Lower lobe of right lung (tissue), 2 donors: Measurements from ENCODE around the gene STXBP1. TPM values are rescaled to one million over a fixed set of nuclear protein-coding genes. Genes with fewer than 3 reads are reported as not detected.

Source experiments
- ATAC-seq, 2 donors: fragments of 200-7000 bp; cut with Tn5 transposase; one replicate each; pipeline ENCODE4 v1.9.1; 2020 to 2022; ENCODE audit warnings: mild to moderate bottlenecking in 2 of 2, moderate library complexity in 2 of 2
- DNase-seq: peaks from one replicate; pipeline ENCODE4 v3.0.0-alpha.2; 2020
- H3K27ac ChIP-seq: fragments of 200-600 bp; one replicate; pipeline ENCODE4 v1.8.0; 2022
- H3K27me3 ChIP-seq: fragments of 200-600 bp; one replicate; pipeline ENCODE4 v1.8.0; 2022; ENCODE audit warnings: low read depth
- H3K36me3 ChIP-seq: fragments of 200-600 bp; one replicate; pipeline ENCODE4 v1.8.0; 2022; ENCODE audit warnings: mild to moderate bottlenecking
- H3K4me1 ChIP-seq: fragments of 200-600 bp; one replicate; pipeline ENCODE4 v1.8.0; 2022
- H3K4me3 ChIP-seq: fragments of 200-600 bp; one replicate; pipeline ENCODE4 v1.8.0; 2022; ENCODE audit warnings: mild to moderate bottlenecking
- H3K9me3 ChIP-seq: fragments of 200-600 bp; one replicate; pipeline ENCODE4 v1.8.0; 2022
- CTCF ChIP-seq: fragments of 200-600 bp; IDR thresholded peaks from one replicate; pipeline ENCODE4 v1.8.0; 2022; ENCODE audit warnings: antibody characterized with exemption, mild to moderate bottlenecking
- intact Hi-C: fragments of 100-400 bp; cut with DNase I; formaldehyde crosslinking; loops from one replicate; pipeline ENCODE4 v1.11.0; 2022
- total RNA-seq: library from RNA; stranded (reverse); fragmentation: NEBNext Ultra II Directional; extraction: Animal tissue kit (Norgen Biotek cat#: 25700); gene quantifications from one replicate; pipeline ENCODE4 v1.2.1, GENCODE V29; 2021
- donor health status: DM: no; HTN: yes; CAD: no; lungs with severe emphysema.

STXBP1 gene
- total RNA-seq, 1 donor from 2014 or later, result 88.6 TPM

DNA sequence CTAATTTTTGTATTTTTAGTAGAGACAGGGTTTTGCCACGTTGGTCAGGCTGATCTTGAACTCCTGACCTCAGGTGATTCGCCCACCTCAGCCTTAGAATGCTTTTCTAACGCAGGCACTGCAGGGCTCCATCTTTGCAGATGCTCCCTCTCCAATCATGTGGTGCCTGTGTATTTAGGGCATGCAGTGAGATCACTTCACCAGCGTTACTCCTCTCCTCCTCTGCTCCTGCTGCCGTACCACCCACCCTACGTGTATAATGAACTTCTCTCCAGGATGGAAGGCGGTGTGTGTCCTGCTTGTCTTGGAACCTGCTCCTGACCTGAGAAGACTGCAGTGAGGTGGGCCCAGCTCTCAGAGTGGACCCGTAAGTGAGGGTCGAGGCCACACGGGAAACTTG is 81.1 kb downstream of the STXBP1 start:
- DNase-seq (no peak), ATAC-seq (no peak)
- H3K36me3 ChIP-seq, result peaks cover 59% of the 10 kb centered on the region
- intact Hi-C loops, result no loop called here
- H3K9me3 ChIP-seq, result no peaks in the 10 kb centered on the region
- H3K4me3 ChIP-seq, result no peak overlapping the region
- H3K27ac ChIP-seq, result no peak overlapping the region
- H3K4me1 ChIP-seq, result no peaks in the 10 kb centered on the region
- H3K27me3 ChIP-seq, result no peaks in the 10 kb centered on the region
- TF ChIP-seq CTCF, result no peak

- no peak for TF ChIP-seq CTCF
- intact Hi-C loops, result no loop called here
- no peaks in the 10 kb centered on the region for H3K4me1 ChIP-seq
- ATAC-seq (no peak), DNase-seq (no peak)
- no peak overlapping the region for H3K27ac ChIP-seq
- no peaks in the 10 kb centered on the region for H3K9me3 ChIP-seq
- H3K4me3 ChIP-seq, result no peak overlapping the region
- peaks cover 53% of the 10 kb centered on the region for H3K36me3 ChIP-seq
- H3K27me3 ChIP-seq, result no peaks in the 10 kb centered on the region
Observed at GRCh38 chr9:127693697-127694096, 81.6 kb downstream of the STXBP1 start.

DNA sequence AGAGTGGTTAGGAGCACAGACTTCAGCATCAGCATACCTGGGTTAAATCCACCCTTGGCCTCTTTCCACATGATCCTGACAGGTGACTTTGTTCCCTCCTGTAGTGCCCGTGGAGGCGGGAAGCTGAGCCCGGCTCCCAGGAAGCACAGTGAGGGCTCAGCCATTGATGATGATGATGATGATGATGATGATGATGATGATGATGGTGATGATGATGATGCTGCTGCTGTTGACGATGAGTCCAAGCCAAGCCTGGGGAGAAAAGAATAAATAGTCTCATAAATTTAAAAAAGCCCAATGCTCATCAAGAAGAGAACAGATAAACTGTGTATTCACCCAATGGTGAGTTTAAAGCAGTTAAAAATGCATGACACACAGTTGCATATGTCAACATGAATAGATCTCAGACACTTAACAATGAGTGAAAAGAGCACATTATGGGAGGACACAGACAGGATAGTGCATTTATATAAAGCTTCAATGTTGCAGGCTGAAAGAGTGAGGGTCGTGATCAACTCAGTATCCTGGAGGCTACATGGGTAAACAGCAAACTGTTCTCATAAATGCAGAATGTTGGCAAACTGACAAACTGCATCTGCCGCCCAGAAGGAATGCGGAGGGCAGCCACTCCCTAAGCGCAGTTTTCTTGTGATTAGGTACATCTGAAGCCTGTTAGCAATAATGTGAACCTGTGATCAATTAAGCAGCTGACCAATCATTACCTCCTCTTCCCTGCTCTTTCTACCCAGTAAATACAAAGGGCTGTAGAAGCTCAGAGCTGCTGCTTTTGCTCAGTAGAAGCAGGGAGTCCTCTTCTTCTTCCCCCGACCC is 83.0 kb downstream of the STXBP1 start:
- TF ChIP-seq CTCF, result no peak
- H3K9me3 ChIP-seq, result no peaks in the 10 kb centered on the region
- DNase-seq, result no peak
- no peak overlapping the region for H3K4me3 ChIP-seq
- ATAC-seq, result no peak
- no peaks in the 10 kb centered on the region for H3K4me1 ChIP-seq
- no peaks in the 10 kb centered on the region for H3K27me3 ChIP-seq
- intact Hi-C loops, result no loop called here
- no peak overlapping the region for H3K27ac ChIP-seq
- H3K36me3 ChIP-seq, result peaks cover 40% of the 10 kb centered on the region

DNA sequence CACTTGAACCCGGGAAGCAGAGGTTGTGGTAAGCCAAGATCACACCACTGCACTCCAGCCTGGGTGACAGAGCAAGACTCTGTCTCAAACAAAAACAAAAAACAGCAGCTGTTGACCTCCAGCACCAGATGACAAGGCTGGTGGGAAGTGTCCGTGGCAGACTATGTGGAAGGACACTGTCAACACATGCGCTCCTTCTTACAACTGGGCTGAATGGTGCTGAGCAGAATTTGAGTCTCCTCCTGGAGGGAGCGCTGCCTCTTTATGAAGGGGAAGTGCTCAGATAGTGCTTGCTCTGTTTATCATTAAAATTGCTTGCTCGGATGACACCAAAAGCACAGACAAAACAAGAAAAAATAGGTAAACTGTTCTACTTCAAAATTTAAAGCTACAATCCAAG is 85.5 kb downstream of the STXBP1 start:
- no peak for TF ChIP-seq CTCF
- ATAC-seq (no peak), DNase-seq (no peak)
- Histone ChIP-seq H3K27me3 (no peaks in the 10 kb centered on the region), H3K9me3 (no peaks in the 10 kb centered on the region), H3K4me1 (no peaks in the 10 kb centered on the region), H3K4me3 (no peak overlapping the region), H3K36me3 (peaks cover 16% of the 10 kb centered on the region), H3K27ac (no peak overlapping the region)
- intact Hi-C loops, result no loop called here

DNA sequence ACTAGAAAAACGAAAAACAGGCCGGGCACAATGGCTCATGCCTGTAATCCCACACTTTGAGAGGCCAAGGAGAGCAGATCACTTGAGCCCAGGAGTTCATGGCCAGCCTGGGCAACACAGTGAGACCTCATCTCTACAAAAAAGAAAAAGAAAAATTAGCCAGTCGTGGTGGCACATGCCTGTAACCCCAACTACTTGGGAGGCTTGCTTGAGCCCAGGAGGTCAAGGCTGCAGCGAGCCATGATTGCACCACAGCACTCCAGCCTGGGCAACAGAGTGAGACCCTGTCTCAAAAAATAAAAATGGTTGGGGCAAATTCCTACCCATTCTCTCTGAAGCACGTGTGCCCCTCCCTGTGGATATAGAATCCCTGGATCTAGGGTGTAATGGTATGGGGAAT is 86.3 kb downstream of the STXBP1 start:
- TF ChIP-seq CTCF, result no peak
- intact Hi-C loops, result no loop called here
- DNase-seq, result no peak
- Histone ChIP-seq H3K36me3 (peaks cover 10% of the 10 kb centered on the region), H3K9me3 (no peaks in the 10 kb centered on the region), H3K27ac (no peak overlapping the region), H3K4me1 (no peaks in the 10 kb centered on the region), H3K4me3 (no peak overlapping the region), H3K27me3 (no peaks in the 10 kb centered on the region)
- no peak for ATAC-seq
